Adrenal gland (tissue), 5 donors: Measurements from ENCODE around the gene PKD1.

ENCODE experiments used
- POLR2A ChIP-seq, 2 donors: fragments of 450-650 bp; IDR thresholded peaks; one replicate each; pipeline ENCODE4 v1.6.1; 2017; ENCODE audit warnings: antibody characterized with exemption in 2 of 2, mild to moderate bottlenecking in 2 of 2, moderate library complexity in 1 of 2
- TF ChIP-seq, protein P1 (sequence below), 6 experiments: fragments of 450-650 bp in 4 of 6; fragments of 200-600 bp in 2 of 6; sonication (generic) in 1 of 6; IDR thresholded peaks; 1 replicate in 5 of 6; 2 replicates in 1 of 6; pipeline versions ENCODE4 v1.5.1 to v1.8.0; 2016 to 2021; ENCODE audit warnings: antibody characterized with exemption in 6 of 6, mild to moderate bottlenecking in 2 of 6, moderate library complexity in 1 of 6
- donor health status: DM: no; HTN: no; CAD: no.

DNA sequence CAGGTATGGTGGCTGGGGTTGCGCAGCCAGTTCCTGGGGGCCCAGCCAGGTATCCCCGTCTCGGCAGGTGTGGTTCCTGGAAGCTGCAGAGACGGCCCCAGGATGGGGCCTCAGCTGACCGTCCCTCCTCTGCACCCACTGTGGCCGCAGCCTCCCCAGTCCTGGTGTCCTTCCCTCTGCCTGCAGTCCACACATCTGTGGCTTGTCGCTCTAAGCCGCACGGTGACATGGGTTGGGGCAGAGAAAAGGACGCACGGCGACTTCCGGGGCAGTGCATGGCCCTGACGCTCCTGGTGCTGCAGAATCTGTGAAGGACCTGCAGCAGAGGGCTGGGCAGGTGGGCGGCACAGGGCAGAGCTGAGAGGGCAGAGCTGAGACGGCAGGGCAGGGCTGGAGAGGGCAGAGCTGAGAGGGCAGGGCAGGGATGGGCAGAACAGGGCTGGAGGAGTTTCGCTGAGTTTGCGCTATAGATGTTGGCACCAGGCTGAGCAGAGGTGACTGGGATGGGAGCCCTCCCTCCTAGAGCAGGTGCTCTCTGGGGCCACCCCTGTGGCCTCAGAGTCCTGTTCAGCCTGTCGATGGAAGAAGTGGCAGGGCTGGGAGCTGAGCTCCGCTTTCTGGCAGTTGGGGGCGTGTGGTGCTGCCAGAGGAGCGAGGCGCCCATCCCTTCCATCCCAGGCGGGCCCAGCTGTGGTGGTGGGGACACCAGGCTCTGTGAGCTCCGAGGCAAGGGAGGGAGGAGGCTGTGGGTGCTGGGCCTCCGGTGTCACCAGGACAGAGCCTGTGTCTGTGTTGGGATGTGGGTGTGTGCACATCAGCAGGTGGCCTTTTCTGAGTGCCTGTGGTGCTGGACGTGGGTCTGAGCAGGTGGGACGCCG is 64.9 kb downstream of the PKD1 start:
- TF ChIP-seq POLR2A (IDR thresholded peaks at IDR 0.05) = no peak
- TF ChIP-seq, protein P1, sequence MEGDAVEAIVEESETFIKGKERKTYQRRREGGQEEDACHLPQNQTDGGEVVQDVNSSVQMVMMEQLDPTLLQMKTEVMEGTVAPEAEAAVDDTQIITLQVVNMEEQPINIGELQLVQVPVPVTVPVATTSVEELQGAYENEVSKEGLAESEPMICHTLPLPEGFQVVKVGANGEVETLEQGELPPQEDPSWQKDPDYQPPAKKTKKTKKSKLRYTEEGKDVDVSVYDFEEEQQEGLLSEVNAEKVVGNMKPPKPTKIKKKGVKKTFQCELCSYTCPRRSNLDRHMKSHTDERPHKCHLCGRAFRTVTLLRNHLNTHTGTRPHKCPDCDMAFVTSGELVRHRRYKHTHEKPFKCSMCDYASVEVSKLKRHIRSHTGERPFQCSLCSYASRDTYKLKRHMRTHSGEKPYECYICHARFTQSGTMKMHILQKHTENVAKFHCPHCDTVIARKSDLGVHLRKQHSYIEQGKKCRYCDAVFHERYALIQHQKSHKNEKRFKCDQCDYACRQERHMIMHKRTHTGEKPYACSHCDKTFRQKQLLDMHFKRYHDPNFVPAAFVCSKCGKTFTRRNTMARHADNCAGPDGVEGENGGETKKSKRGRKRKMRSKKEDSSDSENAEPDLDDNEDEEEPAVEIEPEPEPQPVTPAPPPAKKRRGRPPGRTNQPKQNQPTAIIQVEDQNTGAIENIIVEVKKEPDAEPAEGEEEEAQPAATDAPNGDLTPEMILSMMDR (IDR thresholded peaks at IDR 0.05) = no peak
